Peyer's patch (tissue), 4 donors: ENCODE data around the gene ARHGAP11A. TPM values are rescaled to one million over a fixed set of nuclear protein-coding genes. Genes with fewer than 3 reads are reported as not detected.

Source experiments
- DNase-seq, 3 donors: peaks; one replicate each; pipeline ENCODE4 v3.0.0-alpha.2; 2017 to 2019
- H3K27ac ChIP-seq, 4 donors: fragments of 200-600 bp; sonication (generic); one replicate each; pipeline ENCODE4 v1.5.1; 2016 to 2019
- H3K27me3 ChIP-seq, 2 donors: fragments of 200-600 bp; sonication (generic); one replicate each; pipeline ENCODE4 v1.5.1; 2019
- H3K36me3 ChIP-seq, 3 donors: fragments of 200-600 bp; sonication (generic); one replicate each; pipeline ENCODE4 v1.5.1; 2016 to 2019
- H3K4me1 ChIP-seq, 4 donors: fragments of 200-600 bp; sonication (generic); one replicate each; pipeline ENCODE4 v1.5.1; 2016 to 2019
- H3K4me3 ChIP-seq, 4 donors: fragments of 200-600 bp; sonication (generic); 1 replicate in 3 of 4; 2 replicates in 1 of 4; pipeline ENCODE4 v1.5.1; 2016 to 2019; ENCODE audit warnings: mild to moderate bottlenecking in 1 of 4
- H3K9me3 ChIP-seq, 4 donors: fragments of 200-600 bp; sonication (generic); one replicate each; pipeline ENCODE4 v1.5.1; 2016 to 2019; ENCODE audit warnings: mild to moderate bottlenecking in 1 of 4
- POLR2A ChIP-seq, 2 donors: fragments of 450-650 bp; IDR thresholded peaks; one replicate each; pipeline ENCODE4 v1.5.1; 2017; ENCODE audit warnings: antibody characterized with exemption in 2 of 2, mild to moderate bottlenecking in 2 of 2, moderate library complexity in 2 of 2
- total RNA-seq, 4 donors: library from RNA; depleted of rRNA; stranded (reverse); fragments of >200 nt; gene quantifications; one replicate each; pipeline ENCODE4 v1.1.0, GENCODE V29; 2016
- TF ChIP-seq, protein P1 (sequence below), 6 experiments: fragments of 450-650 bp in 4 of 6; fragments of 200-600 bp in 2 of 6; sonication (generic) in 1 of 6; IDR thresholded peaks; one replicate each; pipeline ENCODE4 v1.5.1; 2017 to 2019; ENCODE audit warnings: antibody characterized with exemption in 6 of 6, mild to moderate bottlenecking in 3 of 6, moderate library complexity in 1 of 6

ARHGAP11A gene
- total RNA-seq, 4 donors from 2014 or later, result 3.2 to 22.3 (median 6.3) TPM

GRCh38 chr15:32664796-32665195, 49.5 kb downstream of the ARHGAP11A start:
- no peaks in the 10 kb centered on the region for H3K4me1 ChIP-seq
- no peaks in the 10 kb centered on the region for H3K36me3 ChIP-seq
- DNase-seq, result no peak
- H3K9me3 ChIP-seq, result no peaks in the 10 kb centered on the region
- TF ChIP-seq, protein P1, sequence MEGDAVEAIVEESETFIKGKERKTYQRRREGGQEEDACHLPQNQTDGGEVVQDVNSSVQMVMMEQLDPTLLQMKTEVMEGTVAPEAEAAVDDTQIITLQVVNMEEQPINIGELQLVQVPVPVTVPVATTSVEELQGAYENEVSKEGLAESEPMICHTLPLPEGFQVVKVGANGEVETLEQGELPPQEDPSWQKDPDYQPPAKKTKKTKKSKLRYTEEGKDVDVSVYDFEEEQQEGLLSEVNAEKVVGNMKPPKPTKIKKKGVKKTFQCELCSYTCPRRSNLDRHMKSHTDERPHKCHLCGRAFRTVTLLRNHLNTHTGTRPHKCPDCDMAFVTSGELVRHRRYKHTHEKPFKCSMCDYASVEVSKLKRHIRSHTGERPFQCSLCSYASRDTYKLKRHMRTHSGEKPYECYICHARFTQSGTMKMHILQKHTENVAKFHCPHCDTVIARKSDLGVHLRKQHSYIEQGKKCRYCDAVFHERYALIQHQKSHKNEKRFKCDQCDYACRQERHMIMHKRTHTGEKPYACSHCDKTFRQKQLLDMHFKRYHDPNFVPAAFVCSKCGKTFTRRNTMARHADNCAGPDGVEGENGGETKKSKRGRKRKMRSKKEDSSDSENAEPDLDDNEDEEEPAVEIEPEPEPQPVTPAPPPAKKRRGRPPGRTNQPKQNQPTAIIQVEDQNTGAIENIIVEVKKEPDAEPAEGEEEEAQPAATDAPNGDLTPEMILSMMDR (IDR thresholded peaks at IDR 0.05), result no peak
- no peak for TF ChIP-seq POLR2A (IDR thresholded peaks at IDR 0.05)
- H3K27ac ChIP-seq, result no peak overlapping the region
- no peaks in the 10 kb centered on the region for H3K27me3 ChIP-seq
- no peak overlapping the region for H3K4me3 ChIP-seq

GRCh38 chr15:32667321-32667720, 52.0 kb downstream of the ARHGAP11A start:
- DNase-seq, result no peak
- TF ChIP-seq, protein P1 (IDR thresholded peaks at IDR 0.05), result no peak
- no peak for TF ChIP-seq POLR2A (IDR thresholded peaks at IDR 0.05)
- Histone ChIP-seq H3K4me3 (no peak overlapping the region), H3K27ac (no peak overlapping the region), H3K27me3 (no peaks in the 10 kb centered on the region), H3K9me3 (no peaks in the 10 kb centered on the region), H3K36me3 (no peaks in the 10 kb centered on the region), H3K4me1 (no peaks in the 10 kb centered on the region)

- no peaks in the 10 kb centered on the region for H3K36me3 ChIP-seq
- no peaks in the 10 kb centered on the region for H3K4me1 ChIP-seq
- H3K27me3 ChIP-seq, result no peaks in the 10 kb centered on the region
- TF ChIP-seq, protein P1 (IDR thresholded peaks at IDR 0.05), result no peak
- no peak for TF ChIP-seq POLR2A (IDR thresholded peaks at IDR 0.05)
- DNase-seq, result no peak
- no peak overlapping the region for H3K4me3 ChIP-seq
- H3K9me3 ChIP-seq, result no peaks in the 10 kb centered on the region
- no peak overlapping the region for H3K27ac ChIP-seq
Observed at GRCh38 chr15:32668942-32669341, 53.6 kb downstream of the ARHGAP11A start.

DNA sequence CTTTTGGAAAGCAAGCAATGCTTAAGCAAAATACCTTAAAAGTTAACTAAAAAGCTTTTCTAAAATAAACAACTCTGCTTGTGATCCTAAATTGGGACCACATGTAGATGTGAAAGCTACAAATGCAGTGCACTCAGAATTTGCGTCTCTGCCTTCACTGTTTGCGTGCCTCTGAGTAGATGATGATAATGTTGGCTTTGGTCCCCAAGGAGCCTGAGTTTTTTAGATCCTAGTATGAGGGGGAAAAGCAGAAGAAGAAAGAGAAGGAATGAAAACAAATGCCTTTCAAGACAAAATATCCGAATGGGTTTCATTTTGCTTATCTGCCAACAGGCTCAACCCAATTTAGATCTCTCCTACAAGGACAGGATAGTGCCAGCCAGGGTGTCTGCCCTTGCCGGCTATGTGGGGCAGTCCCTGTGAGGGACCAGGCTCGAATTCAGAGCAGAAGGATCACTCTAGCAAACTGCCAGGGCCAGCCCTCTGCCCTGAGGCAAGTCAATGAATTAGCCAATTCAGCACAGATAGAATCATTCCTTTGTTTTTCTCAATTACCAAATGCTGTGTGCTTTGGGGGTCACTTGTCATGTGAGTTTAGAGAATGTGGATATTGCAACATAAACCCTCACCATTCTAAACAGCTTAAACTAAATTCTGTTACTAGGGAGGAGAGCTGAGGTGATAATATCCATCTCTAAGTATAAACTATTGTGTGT, 54.8 kb downstream of the ARHGAP11A start:
- no peaks in the 10 kb centered on the region for H3K4me1 ChIP-seq
- H3K27me3 ChIP-seq, result no peaks in the 10 kb centered on the region
- no peak for DNase-seq
- no peaks in the 10 kb centered on the region for H3K9me3 ChIP-seq
- H3K36me3 ChIP-seq, result no peaks in the 10 kb centered on the region
- TF ChIP-seq POLR2A (IDR thresholded peaks at IDR 0.05), result no peak
- TF ChIP-seq, protein P1 (IDR thresholded peaks at IDR 0.05), result no peak
- H3K4me3 ChIP-seq, result no peak overlapping the region
- peak overlapping the region in 2 of 4 donors; percentile 17 to 32 for H3K27ac ChIP-seq

GRCh38 chr15:32670623-32671022, 55.3 kb downstream of the ARHGAP11A start:
- H3K27ac ChIP-seq, result peak overlapping the region in 1 of 4 donors; percentile 32
- H3K36me3 ChIP-seq, result no peaks in the 10 kb centered on the region
- H3K9me3 ChIP-seq, result no peaks in the 10 kb centered on the region
- DNase-seq, result no peak
- TF ChIP-seq POLR2A (IDR thresholded peaks at IDR 0.05), result no peak
- TF ChIP-seq, protein P1 (IDR thresholded peaks at IDR 0.05), result no peak
- no peaks in the 10 kb centered on the region for H3K4me1 ChIP-seq
- no peak overlapping the region for H3K4me3 ChIP-seq
- H3K27me3 ChIP-seq, result no peaks in the 10 kb centered on the region
